Duodenal mucosa (tissue), 2 donors: ENCODE results near the gene FIBCD1.
"Not testable (repeated sequence)": the region's sequence is repeated elsewhere in the genome, so short reads cannot be mapped to it uniquely, and the experiment has no call there.

Source experiments
- H3K27ac ChIP-seq: one replicate; pipeline ENCODE4 v1.7.0; 2013; ENCODE audit warnings: low read depth, low read length
- H3K27me3 ChIP-seq, 2 donors: one replicate each; pipeline ENCODE4 v1.7.0; 2013; ENCODE audit warnings: low read length in 2 of 2, control low read depth in 1 of 2; ENCODE audit not compliant: insufficient read depth in 2 of 2, control insufficient read depth in 1 of 2
- H3K36me3 ChIP-seq, 2 donors: one replicate each; pipeline ENCODE4 v1.7.0; 2013; ENCODE audit warnings: low read length in 2 of 2, control low read depth in 1 of 2; ENCODE audit not compliant: insufficient read depth in 2 of 2, control insufficient read depth in 1 of 2
- H3K4me1 ChIP-seq, 2 donors: one replicate each; pipeline ENCODE4 v1.7.0; 2013; ENCODE audit warnings: low read length in 2 of 2, control low read depth in 1 of 2; ENCODE audit not compliant: insufficient read depth in 2 of 2, control insufficient read depth in 1 of 2
- H3K4me3 ChIP-seq, 2 donors: one replicate each; pipeline ENCODE4 v1.7.0; 2013; ENCODE audit warnings: low read length in 2 of 2, low read depth in 1 of 2
- H3K9ac ChIP-seq, 2 donors: one replicate each; pipeline ENCODE4 v1.7.0; 2013; ENCODE audit warnings: low read length in 2 of 2, low read depth in 1 of 2
- H3K9me3 ChIP-seq, 2 donors: one replicate each; pipeline ENCODE4 v1.7.0; 2013; ENCODE audit warnings: low read length in 2 of 2, control low read depth in 1 of 2; ENCODE audit not compliant: control insufficient read depth in 1 of 2

FIBCD1 gene

DNA sequence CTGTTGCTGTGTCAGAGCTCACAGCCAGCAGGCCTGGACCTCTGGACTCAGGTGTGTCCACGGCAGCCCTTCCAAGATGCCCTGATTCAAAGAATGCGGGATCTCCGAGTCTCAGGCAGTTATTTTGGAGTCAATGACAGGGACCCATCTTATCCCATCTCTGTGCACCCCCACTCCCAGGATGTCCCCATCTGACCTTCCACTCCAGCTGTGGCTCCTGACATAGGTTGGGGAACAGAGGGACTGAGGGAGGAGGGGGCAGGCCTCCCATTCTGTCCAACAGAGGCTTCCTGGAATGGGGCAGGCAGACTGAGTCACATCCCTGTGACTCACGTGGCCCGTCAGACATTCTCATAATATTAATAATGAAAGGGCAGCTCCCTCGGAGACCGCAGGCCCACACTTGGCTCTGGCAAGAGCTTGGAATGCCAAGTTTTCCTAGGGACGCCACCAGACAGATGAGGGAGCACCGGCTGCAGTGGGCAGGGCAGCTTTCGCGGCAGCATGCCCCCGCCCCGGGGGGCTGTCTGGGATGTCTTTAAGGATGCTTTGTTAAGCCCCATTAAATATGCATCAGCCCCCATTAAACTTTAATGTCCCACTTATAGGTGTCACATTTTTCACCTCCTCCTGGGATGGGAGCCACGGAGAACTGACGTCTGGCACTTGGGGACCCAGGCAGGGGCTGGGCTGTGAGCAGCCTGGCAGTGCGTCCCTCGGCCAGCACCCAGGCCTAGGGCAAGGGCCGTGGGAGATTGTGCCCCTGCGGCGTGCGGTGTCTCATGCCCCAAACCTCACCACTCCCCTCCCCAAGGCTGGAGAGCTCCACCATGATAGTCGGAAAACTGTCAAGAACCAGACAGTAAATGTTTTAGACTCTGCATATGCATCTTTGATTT is 23.6 kb upstream of the FIBCD1 start:
- H3K36me3 ChIP-seq: no peaks in the 10 kb centered on the region
- no peak overlapping the region for H3K9ac ChIP-seq
- no peak overlapping the region for H3K27ac ChIP-seq
- no peaks in the 10 kb centered on the region for H3K9me3 ChIP-seq
- H3K4me3 ChIP-seq: no peak overlapping the region
- no peaks in the 10 kb centered on the region for H3K27me3 ChIP-seq
- H3K4me1 ChIP-seq: no peaks in the 10 kb centered on the region

- Histone ChIP-seq H3K9me3 (no peaks in the 10 kb centered on the region), H3K9ac (no peak overlapping the region), H3K4me3 (no peak overlapping the region), H3K27ac (no peak overlapping the region), H3K36me3 (no peaks in the 10 kb centered on the region), H3K27me3 (no peaks in the 10 kb centered on the region), H3K4me1 (no peaks in the 10 kb centered on the region)
Observed at GRCh38 chr9:130961511-130962300, 22.7 kb upstream of the FIBCD1 start.

DNA sequence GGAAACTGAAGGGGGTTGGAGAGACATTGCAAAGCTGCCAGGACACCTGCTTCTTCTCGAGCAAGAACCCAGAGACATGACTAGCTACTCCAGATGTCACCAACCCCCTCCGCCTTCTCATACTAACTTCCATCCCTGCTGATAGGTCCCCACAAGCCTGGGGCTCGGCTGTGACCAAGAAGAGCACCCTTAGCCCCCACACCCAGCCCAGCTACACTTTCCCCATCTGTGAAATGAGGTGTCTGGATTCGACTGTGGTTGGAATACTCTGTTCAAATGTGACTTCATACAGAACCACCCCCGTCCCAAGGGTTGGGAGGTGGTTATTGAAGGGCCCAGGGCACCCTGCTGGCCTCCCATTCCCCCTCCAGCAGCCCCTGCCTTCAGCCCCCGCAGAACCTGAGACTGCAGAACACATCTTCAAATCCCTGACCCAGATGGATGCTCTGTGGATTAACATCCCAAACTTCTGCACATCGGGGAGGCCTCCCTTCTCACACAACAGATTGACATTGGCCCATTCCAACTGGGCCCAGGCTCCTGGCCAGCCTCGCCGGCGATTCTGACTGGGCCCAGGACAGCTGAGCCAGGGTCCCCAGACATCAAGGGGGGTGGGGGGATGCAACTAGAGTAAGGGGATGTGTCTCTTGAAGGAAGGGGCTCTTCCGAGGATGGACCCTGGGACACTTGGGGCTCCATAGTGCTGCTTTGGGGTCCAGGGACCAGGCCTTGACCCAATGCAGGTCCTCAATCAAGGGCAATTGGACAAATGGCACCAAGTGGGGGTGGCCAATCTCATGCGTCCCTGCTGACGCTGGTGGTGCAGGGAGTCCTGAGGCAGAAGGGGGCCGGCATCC is 21.7 kb upstream of the FIBCD1 start:
- Histone ChIP-seq H3K36me3 (no peaks in the 10 kb centered on the region), H3K27ac (no peak overlapping the region), H3K9me3 (no peaks in the 10 kb centered on the region), H3K4me1 (no peaks in the 10 kb centered on the region), H3K27me3 (no peaks in the 10 kb centered on the region), H3K4me3 (no peak overlapping the region), H3K9ac (no peak overlapping the region)

DNA sequence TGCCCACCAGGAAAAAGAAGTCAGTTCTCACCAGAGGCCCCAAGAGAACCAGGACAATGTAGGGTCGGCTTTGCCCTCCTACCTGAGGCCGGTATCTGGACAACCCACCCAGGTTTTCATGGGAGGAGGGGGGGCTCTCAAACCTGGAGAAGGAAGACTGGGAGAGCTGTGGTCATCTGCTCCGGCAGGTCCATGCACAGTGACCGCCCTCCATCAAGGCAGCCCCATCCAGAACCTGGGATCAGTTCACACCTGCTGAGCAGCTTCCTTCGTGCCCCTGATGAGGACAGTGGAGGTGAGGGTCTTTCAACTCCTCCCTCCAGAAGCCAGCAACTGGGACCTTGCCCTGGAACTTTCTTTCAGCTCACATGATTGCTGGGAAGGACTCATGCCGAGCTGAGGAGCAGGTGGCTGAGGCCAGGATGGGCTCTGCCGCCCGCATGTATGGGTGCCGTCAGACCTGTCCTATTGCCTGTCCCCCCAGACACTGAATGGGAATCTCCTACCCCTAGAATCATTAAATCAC is 20.8 kb upstream of the FIBCD1 start:
- no peaks in the 10 kb centered on the region for H3K9me3 ChIP-seq
- no peaks in the 10 kb centered on the region for H3K4me1 ChIP-seq
- no peak overlapping the region for H3K27ac ChIP-seq
- no peak overlapping the region for H3K9ac ChIP-seq
- no peak overlapping the region for H3K4me3 ChIP-seq
- no peaks in the 10 kb centered on the region for H3K27me3 ChIP-seq
- H3K36me3 ChIP-seq: no peaks in the 10 kb centered on the region

DNA sequence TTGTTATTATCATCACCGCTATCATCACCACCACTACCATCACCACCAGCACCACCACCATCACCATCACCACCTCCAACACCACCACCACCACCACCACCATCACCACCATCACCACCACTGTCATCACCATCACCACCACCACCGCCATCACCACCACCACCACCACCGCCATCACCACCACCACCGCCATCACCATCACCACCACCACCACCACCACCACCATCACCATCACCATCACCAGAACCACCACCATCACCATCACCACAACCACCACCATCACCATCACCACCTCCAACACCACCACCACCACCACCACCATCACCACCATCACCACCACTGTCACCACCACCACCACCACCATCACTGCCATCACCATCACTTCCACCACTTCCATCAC is 19.5 kb upstream of the FIBCD1 start:
- H3K4me3 ChIP-seq, H3K9me3 ChIP-seq, H3K27ac ChIP-seq, H3K4me1 ChIP-seq, H3K27me3 ChIP-seq, H3K36me3 ChIP-seq, H3K9ac ChIP-seq: not testable (repeated sequence)

- Histone ChIP-seq H3K4me1 (no peaks in the 10 kb centered on the region), H3K9ac (no peak overlapping the region), H3K36me3 (no peaks in the 10 kb centered on the region), H3K9me3 (no peaks in the 10 kb centered on the region), H3K27ac (no peak overlapping the region), H3K27me3 (no peaks in the 10 kb centered on the region), H3K4me3 (no peak overlapping the region)
Observed at GRCh38 chr9:130957451-130958203, 18.6 kb upstream of the FIBCD1 start.

- H3K9ac ChIP-seq: no peak overlapping the region
- H3K27me3 ChIP-seq: no peaks in the 10 kb centered on the region
- H3K4me3 ChIP-seq: no peak overlapping the region
- no peak overlapping the region for H3K27ac ChIP-seq
- H3K4me1 ChIP-seq: no peaks in the 10 kb centered on the region
- H3K36me3 ChIP-seq: no peaks in the 10 kb centered on the region
- no peaks in the 10 kb centered on the region for H3K9me3 ChIP-seq
Observed at GRCh38 chr9:130956636-130957450, 17.8 kb upstream of the FIBCD1 start.

- no peaks in the 10 kb centered on the region for H3K27me3 ChIP-seq
- no peaks in the 10 kb centered on the region for H3K36me3 ChIP-seq
- no peak overlapping the region for H3K4me3 ChIP-seq
- no peaks in the 10 kb centered on the region for H3K9me3 ChIP-seq
- no peak overlapping the region for H3K27ac ChIP-seq
- H3K4me1 ChIP-seq: no peaks in the 10 kb centered on the region
- H3K9ac ChIP-seq: no peak overlapping the region
Observed at GRCh38 chr9:130955947-130956621, 17.0 kb upstream of the FIBCD1 start.
